Lower lobe of right lung (tissue), 2 donors: ENCODE measurements around the gene ALDH16A1. TPM values are rescaled to one million over a fixed set of nuclear protein-coding genes. Genes with fewer than 3 reads are reported as not detected.

Experiments used
- ATAC-seq, 2 donors: fragments of 200-7000 bp; cut with Tn5 transposase; one replicate each; pipeline ENCODE4 v1.9.1; 2020 to 2022; ENCODE audit warnings: mild to moderate bottlenecking in 2 of 2, moderate library complexity in 2 of 2
- DNase-seq: peaks from one replicate; pipeline ENCODE4 v3.0.0-alpha.2; 2020
- H3K27ac ChIP-seq: fragments of 200-600 bp; one replicate; pipeline ENCODE4 v1.8.0; 2022
- H3K27me3 ChIP-seq: fragments of 200-600 bp; one replicate; pipeline ENCODE4 v1.8.0; 2022; ENCODE audit warnings: low read depth
- H3K36me3 ChIP-seq: fragments of 200-600 bp; one replicate; pipeline ENCODE4 v1.8.0; 2022; ENCODE audit warnings: mild to moderate bottlenecking
- H3K4me1 ChIP-seq: fragments of 200-600 bp; one replicate; pipeline ENCODE4 v1.8.0; 2022
- H3K4me3 ChIP-seq: fragments of 200-600 bp; one replicate; pipeline ENCODE4 v1.8.0; 2022; ENCODE audit warnings: mild to moderate bottlenecking
- H3K9me3 ChIP-seq: fragments of 200-600 bp; one replicate; pipeline ENCODE4 v1.8.0; 2022
- CTCF ChIP-seq: fragments of 200-600 bp; IDR thresholded peaks from one replicate; pipeline ENCODE4 v1.8.0; 2022; ENCODE audit warnings: antibody characterized with exemption, mild to moderate bottlenecking
- intact Hi-C: fragments of 100-400 bp; cut with DNase I; formaldehyde crosslinking; loops from one replicate; pipeline ENCODE4 v1.11.0; 2022
- total RNA-seq: library from RNA; stranded (reverse); fragmentation: NEBNext Ultra II Directional; extraction: Animal tissue kit (Norgen Biotek cat#: 25700); gene quantifications from one replicate; pipeline ENCODE4 v1.2.1, GENCODE V29; 2021
- donor health status: DM: no; HTN: yes; CAD: no; lungs with severe emphysema.

Gene ALDH16A1
- total RNA-seq, 1 donor from 2014 or later, result 33.7 TPM

- TF ChIP-seq CTCF, result no peak
- H3K27ac ChIP-seq, result no peak overlapping the region
- H3K9me3 ChIP-seq, result no peaks in the 10 kb centered on the region
- ATAC-seq, result peak; percentile 35 to 52
- intact Hi-C loops, result no loop called here
- H3K4me1 ChIP-seq, result peaks cover 3% of the 10 kb centered on the region
- no peak overlapping the region for H3K4me3 ChIP-seq
- H3K36me3 ChIP-seq, result no peaks in the 10 kb centered on the region
- no peaks in the 10 kb centered on the region for H3K27me3 ChIP-seq
- no peak for DNase-seq
Observed at GRCh38 chr19:49409441-49410029, 43.5 kb upstream of the ALDH16A1 start.

- peaks cover 3% of the 10 kb centered on the region for H3K4me1 ChIP-seq
- no peak overlapping the region for H3K27ac ChIP-seq
- ATAC-seq (no peak), DNase-seq (no peak)
- no peaks in the 10 kb centered on the region for H3K36me3 ChIP-seq
- no peaks in the 10 kb centered on the region for H3K9me3 ChIP-seq
- H3K4me3 ChIP-seq, result no peak overlapping the region
- H3K27me3 ChIP-seq, result peaks cover 14% of the 10 kb centered on the region
- TF ChIP-seq CTCF, result no peak
- intact Hi-C loops, result no loop called here
Observed at GRCh38 chr19:49411681-49412326, 41.2 kb upstream of the ALDH16A1 start.

GRCh38 chr19:49413348-49413747 is 39.7 kb upstream of the ALDH16A1 start:
- peaks cover 15% of the 10 kb centered on the region for H3K27me3 ChIP-seq
- peaks cover 3% of the 10 kb centered on the region for H3K4me1 ChIP-seq
- intact Hi-C loops, result no loop called here
- no peaks in the 10 kb centered on the region for H3K36me3 ChIP-seq
- TF ChIP-seq CTCF, result no peak
- no peak overlapping the region for H3K27ac ChIP-seq
- ATAC-seq, result no peak
- no peak overlapping the region for H3K4me3 ChIP-seq
- DNase-seq, result no peak
- H3K9me3 ChIP-seq, result no peaks in the 10 kb centered on the region

GRCh38 chr19:49414256-49414655 is 38.8 kb upstream of the ALDH16A1 start:
- TF ChIP-seq CTCF, result no peak
- no peak for DNase-seq
- Histone ChIP-seq H3K27me3 (peaks cover 19% of the 10 kb centered on the region), H3K36me3 (no peaks in the 10 kb centered on the region), H3K9me3 (no peaks in the 10 kb centered on the region), H3K4me1 (peaks cover 3% of the 10 kb centered on the region), H3K4me3 (no peak overlapping the region), H3K27ac (no peak overlapping the region)
- no peak for ATAC-seq
- intact Hi-C loops, result no loop called here

- no peak for TF ChIP-seq CTCF
- H3K4me3 ChIP-seq, result no peak overlapping the region
- H3K27me3 ChIP-seq, result peaks cover 26% of the 10 kb centered on the region
- H3K36me3 ChIP-seq, result no peaks in the 10 kb centered on the region
- intact Hi-C loops, result no loop called here
- no peaks in the 10 kb centered on the region for H3K9me3 ChIP-seq
- no peak overlapping the region for H3K27ac ChIP-seq
- no peaks in the 10 kb centered on the region for H3K4me1 ChIP-seq
- DNase-seq (no peak), ATAC-seq (peak in 1 of 2 donors; percentile 22)
Observed at GRCh38 chr19:49415102-49415809, 37.8 kb upstream of the ALDH16A1 start.
